ENCODE results near the gene VWA8.

VWA8 gene

DNA sequence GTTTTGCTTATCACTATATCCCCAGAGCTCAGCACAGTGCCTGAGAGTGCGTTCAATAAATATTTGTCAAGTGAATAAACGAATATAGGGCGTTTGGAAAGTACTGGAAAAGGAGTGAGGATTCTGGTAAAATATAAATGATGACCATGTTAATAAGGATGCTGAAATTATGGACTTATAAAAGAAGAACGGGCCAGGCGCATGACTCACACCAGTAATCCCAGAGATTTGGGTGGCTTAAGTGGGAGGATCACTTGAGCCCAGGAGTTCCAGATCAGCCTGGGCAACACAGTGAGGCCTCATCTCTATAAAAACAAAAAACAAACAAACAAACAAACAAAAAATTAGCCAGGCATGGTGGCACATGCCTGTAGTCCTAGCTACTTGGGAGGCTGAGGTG is 198.1 kb downstream of the VWA8 start:
- TF ChIP-seq, protein P1, sequence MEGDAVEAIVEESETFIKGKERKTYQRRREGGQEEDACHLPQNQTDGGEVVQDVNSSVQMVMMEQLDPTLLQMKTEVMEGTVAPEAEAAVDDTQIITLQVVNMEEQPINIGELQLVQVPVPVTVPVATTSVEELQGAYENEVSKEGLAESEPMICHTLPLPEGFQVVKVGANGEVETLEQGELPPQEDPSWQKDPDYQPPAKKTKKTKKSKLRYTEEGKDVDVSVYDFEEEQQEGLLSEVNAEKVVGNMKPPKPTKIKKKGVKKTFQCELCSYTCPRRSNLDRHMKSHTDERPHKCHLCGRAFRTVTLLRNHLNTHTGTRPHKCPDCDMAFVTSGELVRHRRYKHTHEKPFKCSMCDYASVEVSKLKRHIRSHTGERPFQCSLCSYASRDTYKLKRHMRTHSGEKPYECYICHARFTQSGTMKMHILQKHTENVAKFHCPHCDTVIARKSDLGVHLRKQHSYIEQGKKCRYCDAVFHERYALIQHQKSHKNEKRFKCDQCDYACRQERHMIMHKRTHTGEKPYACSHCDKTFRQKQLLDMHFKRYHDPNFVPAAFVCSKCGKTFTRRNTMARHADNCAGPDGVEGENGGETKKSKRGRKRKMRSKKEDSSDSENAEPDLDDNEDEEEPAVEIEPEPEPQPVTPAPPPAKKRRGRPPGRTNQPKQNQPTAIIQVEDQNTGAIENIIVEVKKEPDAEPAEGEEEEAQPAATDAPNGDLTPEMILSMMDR (IDR thresholded peaks at IDR 0.05), result no peak

GRCh38 chr13:41756198-41756880 is 204.6 kb downstream of the VWA8 start:
- TF ChIP-seq, protein P1 (IDR thresholded peaks at IDR 0.05), result no peak

DNA sequence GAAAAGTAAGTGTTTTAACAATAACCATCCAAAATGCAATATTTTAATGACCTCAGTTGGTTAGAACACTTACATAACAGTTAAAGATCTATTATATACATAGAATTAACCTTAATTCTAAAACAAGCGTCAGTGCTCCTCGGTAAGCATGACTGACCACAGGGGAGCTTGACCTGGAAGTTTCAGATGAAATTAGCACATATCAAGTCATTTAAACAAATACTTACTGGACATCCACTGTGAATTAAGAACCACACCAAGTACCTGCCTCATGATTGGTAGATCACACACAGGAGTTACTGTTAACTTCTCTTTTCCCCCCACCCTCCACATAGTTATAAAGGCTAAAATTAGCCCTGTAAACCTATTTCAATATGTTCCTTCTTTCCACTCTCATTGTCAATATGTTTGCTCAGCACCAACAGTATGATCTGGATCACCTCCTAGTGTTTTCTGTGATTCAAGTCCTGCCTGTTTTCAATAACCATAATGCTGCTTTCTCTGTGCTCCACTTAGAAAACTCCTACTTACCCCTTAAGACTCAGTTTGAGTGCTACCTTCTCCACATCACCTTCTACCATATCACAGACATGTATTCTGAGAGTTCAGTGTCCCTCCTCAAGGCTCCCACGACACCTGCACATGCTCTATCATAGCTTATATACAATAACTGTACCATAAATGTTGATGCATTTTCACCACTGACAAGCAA is 209.0 kb downstream of the VWA8 start:
- TF ChIP-seq, protein P1 (IDR thresholded peaks at IDR 0.05), result peak; percentile 38; the same call in 1 of the 2 replicates

- TF ChIP-seq, protein P1 (IDR thresholded peaks at IDR 0.05), result no peak
These were observed 209.6 kb downstream of the VWA8 start for GRCh38 chr13:41751277-41751676.

GRCh38 chr13:41746259-41746658 is 214.7 kb downstream of the VWA8 start:
- TF ChIP-seq, protein P1 (IDR thresholded peaks at IDR 0.05), result no peak

DNA sequence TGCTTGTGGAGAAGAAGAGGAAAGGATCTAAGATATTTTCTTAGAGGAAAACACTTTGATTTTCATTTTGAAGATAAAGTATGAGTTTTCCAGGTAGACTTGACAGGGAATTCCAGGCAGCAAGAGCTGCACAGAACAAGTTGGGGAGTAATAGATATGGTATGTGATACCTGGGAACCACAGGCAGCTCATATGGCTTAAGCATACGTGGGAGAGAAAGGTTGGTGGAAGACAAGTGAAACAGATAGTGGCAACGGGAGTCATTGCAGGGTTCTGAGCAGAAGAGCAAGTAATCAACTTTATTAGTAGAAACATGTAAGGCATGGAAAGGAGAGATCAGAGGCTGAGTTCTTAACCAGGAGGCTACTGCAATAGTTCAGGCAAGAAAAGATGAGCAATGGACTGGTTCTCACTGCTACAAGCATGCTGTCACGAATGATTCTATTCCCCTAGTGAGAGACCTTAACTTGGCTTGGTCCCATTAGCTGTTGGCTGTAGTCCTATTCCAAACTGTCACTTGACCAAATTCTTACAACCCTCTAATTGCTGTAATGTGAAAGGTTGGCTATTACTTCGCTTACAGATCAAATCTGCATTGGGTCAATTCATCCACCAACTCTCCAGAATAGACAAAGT is 217.9 kb downstream of the VWA8 start:
- TF ChIP-seq, protein P1 (IDR thresholded peaks at IDR 0.05), result no peak

DNA sequence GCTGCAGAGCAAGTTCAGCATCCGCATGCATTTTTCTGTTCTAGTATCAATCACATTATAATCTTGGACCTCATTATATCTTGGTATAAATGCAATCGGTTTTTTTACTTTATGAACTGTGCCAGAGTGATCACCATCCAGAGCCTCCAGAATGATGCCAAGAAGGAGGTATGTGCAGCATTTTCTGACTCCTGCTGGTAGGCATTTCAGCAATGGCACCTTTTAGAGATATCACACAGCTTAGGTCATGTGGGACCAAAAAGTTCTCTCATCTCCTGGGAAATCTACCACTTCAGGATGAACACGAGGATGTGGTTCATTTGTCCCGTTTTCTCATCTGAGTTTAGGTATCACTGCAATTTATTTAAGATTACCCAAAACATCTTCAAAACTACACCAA is 220.4 kb downstream of the VWA8 start:
- TF ChIP-seq, protein P1 (IDR thresholded peaks at IDR 0.05), result no peak
